Measurements from ENCODE around the gene GINS3. TPM values are rescaled to one million over a fixed set of nuclear protein-coding genes. Genes with fewer than 3 reads are reported as not detected.

GINS3 gene
- total and polyA plus RNA-seq, 2 experiments from 2014 or later, result 8.8 to 17.8 TPM

DNA sequence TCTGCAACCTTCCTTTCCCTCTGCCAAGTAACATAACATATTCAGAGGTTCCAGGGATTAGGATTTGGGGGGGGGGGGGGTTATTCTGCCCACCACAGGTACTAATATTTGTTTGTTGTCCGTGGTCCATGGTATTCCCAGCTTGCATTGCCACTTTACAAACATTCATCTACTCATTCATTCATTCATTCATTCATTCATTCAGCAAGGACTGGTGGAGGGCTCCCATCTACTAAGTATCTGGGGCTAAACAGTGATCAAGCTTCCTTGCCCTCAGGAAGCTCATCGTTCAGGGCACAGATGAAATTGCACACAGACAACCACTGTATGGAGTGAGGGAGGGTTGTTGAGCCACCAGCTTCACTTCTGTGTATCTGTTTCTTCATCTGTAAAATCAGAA lies 61.9 kb downstream of the GINS3 start:
- DNase-seq (ENCODE audit: low spot score) (no peak), ATAC-seq (no peak)
- Histone ChIP-seq H3K36me3 (ENCODE audit: insufficient read depth) (no peaks in the 10 kb centered on the region), H3K27me3 (ENCODE audit: insufficient read depth) (no peaks in the 10 kb centered on the region), H2AFZ (no peak overlapping the region), H3K4me3 (no peak overlapping the region), H4K20me1 (replicated peaks; ENCODE audit: insufficient read depth) (no peaks in the 10 kb centered on the region), H3K9me2 (ENCODE audit: insufficient read depth) (no peaks in the 10 kb centered on the region), H3K27ac (ENCODE audit: low read depth) (no peak overlapping the region), H3F3A (replicated peaks; ENCODE audit: low read depth) (no peaks in the 10 kb centered on the region), H3K4me1 (ENCODE audit: insufficient read depth) (no peaks in the 10 kb centered on the region), H3K79me2 (replicated peaks; ENCODE audit: insufficient read depth) (no peaks in the 10 kb centered on the region), H3K4me2 (no peak overlapping the region)
- H3K27me3 Mint-ChIP-seq (ENCODE audit: insufficient read depth, low read depth, poor library complexity), result peaks cover 6% of the 10 kb centered on the region
- H3K4me1 Mint-ChIP-seq, result peaks cover 2% of the 10 kb centered on the region; the same call in 1 of the 3 replicates
- no peak overlapping the region for H3K4me3 Mint-ChIP-seq
- no peak for TF ChIP-seq POLR2AphosphoS5 (IDR thresholded peaks at IDR 0.05; ENCODE audit: low read depth)
- no peak for TF ChIP-seq JUNB (IDR thresholded peaks at IDR 0.05; ENCODE audit: unreplicated experiment)
- no peak for TF ChIP-seq EZH2phosphoT487 (IDR thresholded peaks at IDR 0.05; ENCODE audit: unreplicated experiment)
- TF ChIP-seq ZNF331 (CRISPR knock-in tag; IDR thresholded peaks at IDR 0.05; ENCODE audit: low read depth), result no peak
- no peak for TF ChIP-seq NANOG (IDR thresholded peaks at IDR 0.05; ENCODE audit: borderline replicate concordance)
- no peak for TF ChIP-seq CREB1 (CRISPR knock-in tag; IDR thresholded peaks at IDR 0.05; ENCODE audit: low read depth)
- TF ChIP-seq ZNF114 (CRISPR knock-in tag; IDR thresholded peaks at IDR 0.05), result no peak
- TF ChIP-seq, protein P1, sequence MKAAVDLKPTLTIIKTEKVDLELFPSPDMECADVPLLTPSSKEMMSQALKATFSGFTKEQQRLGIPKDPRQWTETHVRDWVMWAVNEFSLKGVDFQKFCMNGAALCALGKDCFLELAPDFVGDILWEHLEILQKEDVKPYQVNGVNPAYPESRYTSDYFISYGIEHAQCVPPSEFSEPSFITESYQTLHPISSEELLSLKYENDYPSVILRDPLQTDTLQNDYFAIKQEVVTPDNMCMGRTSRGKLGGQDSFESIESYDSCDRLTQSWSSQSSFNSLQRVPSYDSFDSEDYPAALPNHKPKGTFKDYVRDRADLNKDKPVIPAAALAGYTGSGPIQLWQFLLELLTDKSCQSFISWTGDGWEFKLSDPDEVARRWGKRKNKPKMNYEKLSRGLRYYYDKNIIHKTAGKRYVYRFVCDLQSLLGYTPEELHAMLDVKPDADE (IDR thresholded peaks at IDR 0.05), result no peak
- TF ChIP-seq, protein P2, sequence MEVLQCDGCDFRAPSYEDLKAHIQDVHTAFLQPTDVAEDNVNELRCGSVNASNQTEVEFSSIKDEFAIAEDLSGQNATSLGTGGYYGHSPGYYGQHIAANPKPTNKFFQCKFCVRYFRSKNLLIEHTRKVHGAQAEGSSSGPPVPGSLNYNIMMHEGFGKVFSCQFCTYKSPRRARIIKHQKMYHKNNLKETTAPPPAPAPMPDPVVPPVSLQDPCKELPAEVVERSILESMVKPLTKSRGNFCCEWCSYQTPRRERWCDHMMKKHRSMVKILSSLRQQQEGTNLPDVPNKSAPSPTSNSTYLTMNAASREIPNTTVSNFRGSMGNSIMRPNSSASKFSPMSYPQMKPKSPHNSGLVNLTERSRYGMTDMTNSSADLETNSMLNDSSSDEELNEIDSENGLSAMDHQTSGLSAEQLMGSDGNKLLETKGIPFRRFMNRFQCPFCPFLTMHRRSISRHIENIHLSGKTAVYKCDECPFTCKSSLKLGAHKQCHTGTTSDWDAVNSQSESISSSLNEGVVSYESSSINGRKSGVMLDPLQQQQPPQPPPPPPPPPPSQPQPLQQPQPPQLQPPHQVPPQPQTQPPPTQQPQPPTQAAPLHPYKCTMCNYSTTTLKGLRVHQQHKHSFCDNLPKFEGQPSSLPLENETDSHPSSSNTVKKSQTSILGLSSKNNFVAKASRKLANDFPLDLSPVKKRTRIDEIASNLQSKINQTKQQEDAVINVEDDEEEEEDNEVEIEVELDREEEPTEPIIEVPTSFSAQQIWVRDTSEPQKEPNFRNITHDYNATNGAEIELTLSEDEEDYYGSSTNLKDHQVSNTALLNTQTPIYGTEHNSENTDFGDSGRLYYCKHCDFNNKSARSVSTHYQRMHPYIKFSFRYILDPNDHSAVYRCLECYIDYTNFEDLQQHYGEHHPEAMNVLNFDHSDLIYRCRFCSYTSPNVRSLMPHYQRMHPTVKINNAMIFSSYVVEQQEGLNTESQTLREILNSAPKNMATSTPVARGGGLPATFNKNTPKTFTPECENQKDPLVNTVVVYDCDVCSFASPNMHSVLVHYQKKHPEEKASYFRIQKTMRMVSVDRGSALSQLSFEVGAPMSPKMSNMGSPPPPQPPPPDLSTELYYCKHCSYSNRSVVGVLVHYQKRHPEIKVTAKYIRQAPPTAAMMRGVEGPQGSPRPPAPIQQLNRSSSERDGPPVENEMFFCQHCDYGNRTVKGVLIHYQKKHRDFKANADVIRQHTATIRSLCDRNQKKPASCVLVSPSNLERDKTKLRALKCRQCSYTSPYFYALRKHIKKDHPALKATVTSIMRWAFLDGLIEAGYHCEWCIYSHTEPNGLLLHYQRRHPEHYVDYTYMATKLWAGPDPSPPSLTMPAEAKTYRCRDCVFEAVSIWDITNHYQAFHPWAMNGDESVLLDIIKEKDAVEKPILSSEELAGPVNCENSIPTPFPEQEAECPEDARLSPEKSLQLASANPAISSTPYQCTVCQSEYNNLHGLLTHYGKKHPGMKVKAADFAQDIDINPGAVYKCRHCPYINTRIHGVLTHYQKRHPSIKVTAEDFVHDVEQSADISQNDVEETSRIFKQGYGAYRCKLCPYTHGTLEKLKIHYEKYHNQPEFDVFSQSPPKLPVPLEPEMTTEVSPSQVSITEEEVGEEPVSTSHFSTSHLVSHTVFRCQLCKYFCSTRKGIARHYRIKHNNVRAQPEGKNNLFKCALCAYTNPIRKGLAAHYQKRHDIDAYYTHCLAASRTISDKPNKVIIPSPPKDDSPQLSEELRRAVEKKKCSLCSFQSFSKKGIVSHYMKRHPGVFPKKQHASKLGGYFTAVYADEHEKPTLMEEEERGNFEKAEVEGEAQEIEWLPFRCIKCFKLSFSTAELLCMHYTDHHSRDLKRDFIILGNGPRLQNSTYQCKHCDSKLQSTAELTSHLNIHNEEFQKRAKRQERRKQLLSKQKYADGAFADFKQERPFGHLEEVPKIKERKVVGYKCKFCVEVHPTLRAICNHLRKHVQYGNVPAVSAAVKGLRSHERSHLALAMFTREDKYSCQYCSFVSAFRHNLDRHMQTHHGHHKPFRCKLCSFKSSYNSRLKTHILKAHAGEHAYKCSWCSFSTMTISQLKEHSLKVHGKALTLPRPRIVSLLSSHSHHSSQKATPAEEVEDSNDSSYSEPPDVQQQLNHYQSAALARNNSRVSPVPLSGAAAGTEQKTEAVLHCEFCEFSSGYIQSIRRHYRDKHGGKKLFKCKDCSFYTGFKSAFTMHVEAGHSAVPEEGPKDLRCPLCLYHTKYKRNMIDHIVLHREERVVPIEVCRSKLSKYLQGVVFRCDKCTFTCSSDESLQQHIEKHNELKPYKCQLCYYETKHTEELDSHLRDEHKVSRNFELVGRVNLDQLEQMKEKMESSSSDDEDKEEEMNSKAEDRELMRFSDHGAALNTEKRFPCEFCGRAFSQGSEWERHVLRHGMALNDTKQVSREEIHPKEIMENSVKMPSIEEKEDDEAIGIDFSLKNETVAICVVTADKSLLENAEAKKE (CRISPR knock-in tag; IDR thresholded peaks at IDR 0.05), result no peak
- TF ChIP-seq, protein P3, sequence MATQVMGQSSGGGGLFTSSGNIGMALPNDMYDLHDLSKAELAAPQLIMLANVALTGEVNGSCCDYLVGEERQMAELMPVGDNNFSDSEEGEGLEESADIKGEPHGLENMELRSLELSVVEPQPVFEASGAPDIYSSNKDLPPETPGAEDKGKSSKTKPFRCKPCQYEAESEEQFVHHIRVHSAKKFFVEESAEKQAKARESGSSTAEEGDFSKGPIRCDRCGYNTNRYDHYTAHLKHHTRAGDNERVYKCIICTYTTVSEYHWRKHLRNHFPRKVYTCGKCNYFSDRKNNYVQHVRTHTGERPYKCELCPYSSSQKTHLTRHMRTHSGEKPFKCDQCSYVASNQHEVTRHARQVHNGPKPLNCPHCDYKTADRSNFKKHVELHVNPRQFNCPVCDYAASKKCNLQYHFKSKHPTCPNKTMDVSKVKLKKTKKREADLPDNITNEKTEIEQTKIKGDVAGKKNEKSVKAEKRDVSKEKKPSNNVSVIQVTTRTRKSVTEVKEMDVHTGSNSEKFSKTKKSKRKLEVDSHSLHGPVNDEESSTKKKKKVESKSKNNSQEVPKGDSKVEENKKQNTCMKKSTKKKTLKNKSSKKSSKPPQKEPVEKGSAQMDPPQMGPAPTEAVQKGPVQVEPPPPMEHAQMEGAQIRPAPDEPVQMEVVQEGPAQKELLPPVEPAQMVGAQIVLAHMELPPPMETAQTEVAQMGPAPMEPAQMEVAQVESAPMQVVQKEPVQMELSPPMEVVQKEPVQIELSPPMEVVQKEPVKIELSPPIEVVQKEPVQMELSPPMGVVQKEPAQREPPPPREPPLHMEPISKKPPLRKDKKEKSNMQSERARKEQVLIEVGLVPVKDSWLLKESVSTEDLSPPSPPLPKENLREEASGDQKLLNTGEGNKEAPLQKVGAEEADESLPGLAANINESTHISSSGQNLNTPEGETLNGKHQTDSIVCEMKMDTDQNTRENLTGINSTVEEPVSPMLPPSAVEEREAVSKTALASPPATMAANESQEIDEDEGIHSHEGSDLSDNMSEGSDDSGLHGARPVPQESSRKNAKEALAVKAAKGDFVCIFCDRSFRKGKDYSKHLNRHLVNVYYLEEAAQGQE (IDR thresholded peaks at IDR 0.05; ENCODE audit: unreplicated experiment), result no peak
- TF ChIP-seq EZH2 (IDR thresholded peaks at IDR 0.05; ENCODE audit: low read depth, unreplicated experiment), result no peak
- TF ChIP-seq, protein P4, sequence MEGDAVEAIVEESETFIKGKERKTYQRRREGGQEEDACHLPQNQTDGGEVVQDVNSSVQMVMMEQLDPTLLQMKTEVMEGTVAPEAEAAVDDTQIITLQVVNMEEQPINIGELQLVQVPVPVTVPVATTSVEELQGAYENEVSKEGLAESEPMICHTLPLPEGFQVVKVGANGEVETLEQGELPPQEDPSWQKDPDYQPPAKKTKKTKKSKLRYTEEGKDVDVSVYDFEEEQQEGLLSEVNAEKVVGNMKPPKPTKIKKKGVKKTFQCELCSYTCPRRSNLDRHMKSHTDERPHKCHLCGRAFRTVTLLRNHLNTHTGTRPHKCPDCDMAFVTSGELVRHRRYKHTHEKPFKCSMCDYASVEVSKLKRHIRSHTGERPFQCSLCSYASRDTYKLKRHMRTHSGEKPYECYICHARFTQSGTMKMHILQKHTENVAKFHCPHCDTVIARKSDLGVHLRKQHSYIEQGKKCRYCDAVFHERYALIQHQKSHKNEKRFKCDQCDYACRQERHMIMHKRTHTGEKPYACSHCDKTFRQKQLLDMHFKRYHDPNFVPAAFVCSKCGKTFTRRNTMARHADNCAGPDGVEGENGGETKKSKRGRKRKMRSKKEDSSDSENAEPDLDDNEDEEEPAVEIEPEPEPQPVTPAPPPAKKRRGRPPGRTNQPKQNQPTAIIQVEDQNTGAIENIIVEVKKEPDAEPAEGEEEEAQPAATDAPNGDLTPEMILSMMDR (conservative IDR thresholded peaks at IDR 0.05; ENCODE audit: low read depth in 2 of 2), result no peak
- no peak for TF ChIP-seq STAT1 (IDR thresholded peaks at IDR 0.05; ENCODE audit: unreplicated experiment)
- H3K36me3 Mint-ChIP-seq (ENCODE audit: low read depth), result no peaks in the 10 kb centered on the region
- H3K27ac Mint-ChIP-seq, result no peak overlapping the region
- no peaks in the 10 kb centered on the region for H3K9me3 Mint-ChIP-seq

All from GM23338 (cell line).